HepG2 (cell line): ENCODE results near the gene ANKRD29. TPM values are rescaled to one million over a fixed set of nuclear protein-coding genes. Genes with fewer than 3 reads are reported as not detected.
A peak's percentile ranks its signal among the peaks of the same experiment; 100 is the strongest.

ENCODE experiments used
- EP300 ChIP-seq, 3 experiments: sonication (generic) in 1 of 3; formaldehyde crosslinking in 1 of 3; IDR thresholded peaks; 2 replicates each; pipeline versions ENCODE4 v1.5.1 to v1.6.1; 2011 to 2020; ENCODE audit warnings: low read depth in 2 of 3, low read length in 2 of 3, borderline replicate concordance in 1 of 3, improper control_type of control experiment in 1 of 3, mild to moderate bottlenecking in 1 of 3, missing genetic modification reagents in 1 of 3, moderate library complexity in 1 of 3
- FOXK2 ChIP-seq: fragments of 450-650 bp; IDR thresholded peaks from 2 replicates; pipeline ENCODE4 v1.6.1; 2016
- GPBP1L1 ChIP-seq: sonication (generic); formaldehyde crosslinking; IDR thresholded peaks from 2 replicates; pipeline ENCODE4 v1.5.0; 2020; ENCODE audit warnings: mild to moderate bottlenecking, missing genetic modification reagents
- LBX2 ChIP-seq: sonication (generic); formaldehyde crosslinking; IDR thresholded peaks from 2 replicates; pipeline ENCODE4 v1.5.0; 2020; ENCODE audit warnings: missing genetic modification reagents, mild to moderate bottlenecking, borderline replicate concordance
- MAX ChIP-seq: IDR thresholded peaks from 2 replicates; pipeline ENCODE4 v1.6.1; 2012; ENCODE audit warnings: inconsistent platforms
- NFE2 ChIP-seq: sonication (generic); formaldehyde crosslinking; IDR thresholded peaks from 2 replicates; pipeline ENCODE4 v1.4.0; 2020; ENCODE audit warnings: missing genetic modification reagents
- SIN3A ChIP-seq: IDR thresholded peaks from 2 replicates; pipeline ENCODE4 v1.6.1; 2011; ENCODE audit warnings: low read depth, mild to moderate bottlenecking, control low read depth, low read length, borderline replicate concordance
- SOX13 ChIP-seq, 3 experiments: fragments of 450-650 bp in 1 of 3; sonication (generic) in 1 of 3; formaldehyde crosslinking in 1 of 3; IDR thresholded peaks in 2 of 3; conservative IDR thresholded peaks in 1 of 3; 2 replicates each; pipeline versions ENCODE4 v1.5.0 to v1.6.1; 2016 to 2020; ENCODE audit warnings: antibody characterized with exemption in 1 of 3, mild to moderate bottlenecking in 1 of 3, missing compliant biosample characterization in 1 of 3, missing genetic modification reagents in 1 of 3, moderate library complexity in 1 of 3
- SP4 ChIP-seq: sonication (generic); formaldehyde crosslinking; IDR thresholded peaks from 2 replicates; pipeline ENCODE4 v1.8.1; 2023; ENCODE audit warnings: mild to moderate bottlenecking, missing genetic modification reagents
- SRSF1 ChIP-seq: fragments of 200-400 bp; formaldehyde crosslinking; optimal IDR thresholded peaks from 2 replicates; pipeline ENCODE3; 2017; ENCODE audit warnings: mild to moderate bottlenecking, low read depth, low read length, moderate library complexity
- TBP ChIP-seq: sonication (generic); formaldehyde crosslinking; IDR thresholded peaks from 2 replicates; pipeline ENCODE4 v1.5.0; 2020; ENCODE audit warnings: missing genetic modification reagents
- XRCC5 ChIP-seq: fragments of 200-400 bp; formaldehyde crosslinking; optimal IDR thresholded peaks from 2 replicates; pipeline ENCODE3; 2017; ENCODE audit warnings: mild to moderate bottlenecking, low read length
- ZBTB14 ChIP-seq: sonication (generic); formaldehyde crosslinking; IDR thresholded peaks from 2 replicates; pipeline ENCODE4 v1.4.0; 2020; ENCODE audit warnings: missing genetic modification reagents
- ZBTB21 ChIP-seq: sonication (generic); formaldehyde crosslinking; IDR thresholded peaks from 2 replicates; pipeline ENCODE4 v1.4.0; 2020; ENCODE audit warnings: missing genetic modification reagents
- ZIK1 ChIP-seq: sonication (generic); formaldehyde crosslinking; IDR thresholded peaks from 2 replicates; pipeline ENCODE4 v1.5.0; 2020; ENCODE audit warnings: mild to moderate bottlenecking, low read depth, missing genetic modification reagents, borderline replicate concordance
- ZNF17 ChIP-seq: sonication (generic); formaldehyde crosslinking; IDR thresholded peaks from 2 replicates; pipeline ENCODE4 v1.5.0; 2020; ENCODE audit warnings: mild to moderate bottlenecking, missing genetic modification reagents
- ZNF232 ChIP-seq: sonication (generic); formaldehyde crosslinking; IDR thresholded peaks from 2 replicates; pipeline ENCODE4 v1.4.0; 2020; ENCODE audit warnings: missing genetic modification reagents, borderline replicate concordance
- ZNF678 ChIP-seq: sonication (generic); formaldehyde crosslinking; IDR thresholded peaks from 2 replicates; pipeline ENCODE4 v1.4.0; 2020; ENCODE audit warnings: mild to moderate bottlenecking, missing genetic modification reagents
- polyA plus RNA-seq, 8 experiments: library from polyadenylated mRNA; depleted of rRNA in 3 of 8; stranded (reverse) in 7 of 8; unstranded in 1 of 8; fragments of >200 nt; fragmentation: Illumina TruSeq in 4 of 8; extraction: Trizol in 4 of 8; gene quantifications; 2 replicates each; pipeline versions ENCODE4 v1.2.1 to v1.2.3, GENCODE V29; 2011 to 2016; ENCODE audit warnings: low read depth in 4 of 8, missing spikeins in 1 of 8, mixed read lengths in 1 of 8; ENCODE audit not compliant: insufficient read depth in 1 of 8
- total RNA-seq, 5 experiments: library from RNA; depleted of rRNA; stranded (reverse); fragments of >200 nt; fragmentation: Illumina TruSeq; extraction: Trizol; gene quantifications; 2 replicates each; pipeline ENCODE4 v1.2.3, GENCODE V29; 2016; ENCODE audit warnings: low read depth in 1 of 5
- TF ChIP-seq, protein P1 (sequence below): sonication (generic); formaldehyde crosslinking; IDR thresholded peaks from 2 replicates; pipeline ENCODE4; 2020; ENCODE audit warnings: missing genetic modification reagents, mild to moderate bottlenecking, borderline replicate concordance
- TF ChIP-seq, protein P2 (sequence below): sonication (generic); formaldehyde crosslinking; IDR thresholded peaks from 2 replicates; pipeline ENCODE4 v1.4.0; 2020; ENCODE audit warnings: missing genetic modification reagents, mild to moderate bottlenecking, borderline replicate concordance

ANKRD29 gene
- total and polyA plus RNA-seq, 2 of the 13 experiments (the other 11 are each of a cell fraction or from before 2014, with no cell fraction given) = not detected

- TF ChIP-seq ZNF17 = no peak
- peak; percentile 66; the same call in 1 of the 2 replicates for TF ChIP-seq ZNF232 (CRISPR knock-in tag)
- TF ChIP-seq FOXK2 = peak; percentile 7; the same call in 1 of the 2 replicates
- TF ChIP-seq ZIK1 (CRISPR knock-in tag) = no peak
- TF ChIP-seq, protein P1, sequence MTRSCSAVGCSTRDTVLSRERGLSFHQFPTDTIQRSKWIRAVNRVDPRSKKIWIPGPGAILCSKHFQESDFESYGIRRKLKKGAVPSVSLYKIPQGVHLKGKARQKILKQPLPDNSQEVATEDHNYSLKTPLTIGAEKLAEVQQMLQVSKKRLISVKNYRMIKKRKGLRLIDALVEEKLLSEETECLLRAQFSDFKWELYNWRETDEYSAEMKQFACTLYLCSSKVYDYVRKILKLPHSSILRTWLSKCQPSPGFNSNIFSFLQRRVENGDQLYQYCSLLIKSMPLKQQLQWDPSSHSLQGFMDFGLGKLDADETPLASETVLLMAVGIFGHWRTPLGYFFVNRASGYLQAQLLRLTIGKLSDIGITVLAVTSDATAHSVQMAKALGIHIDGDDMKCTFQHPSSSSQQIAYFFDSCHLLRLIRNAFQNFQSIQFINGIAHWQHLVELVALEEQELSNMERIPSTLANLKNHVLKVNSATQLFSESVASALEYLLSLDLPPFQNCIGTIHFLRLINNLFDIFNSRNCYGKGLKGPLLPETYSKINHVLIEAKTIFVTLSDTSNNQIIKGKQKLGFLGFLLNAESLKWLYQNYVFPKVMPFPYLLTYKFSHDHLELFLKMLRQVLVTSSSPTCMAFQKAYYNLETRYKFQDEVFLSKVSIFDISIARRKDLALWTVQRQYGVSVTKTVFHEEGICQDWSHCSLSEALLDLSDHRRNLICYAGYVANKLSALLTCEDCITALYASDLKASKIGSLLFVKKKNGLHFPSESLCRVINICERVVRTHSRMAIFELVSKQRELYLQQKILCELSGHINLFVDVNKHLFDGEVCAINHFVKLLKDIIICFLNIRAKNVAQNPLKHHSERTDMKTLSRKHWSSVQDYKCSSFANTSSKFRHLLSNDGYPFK = peak; percentile 24; the same call in 1 of the 2 replicates
- no peak for TF ChIP-seq ZBTB14 (CRISPR knock-in tag)
- no peak for TF ChIP-seq SOX13 (IDR thresholded peaks at IDR 0.05)
- TF ChIP-seq SOX13 (CRISPR knock-in tag; conservative IDR thresholded peaks at IDR 0.05 in 1 of 2, IDR thresholded peaks at IDR 0.05 in 1 of 2) = peak in 1 of 2 experiments; percentile 77; a peak in 2 of 4 replicates
- TF ChIP-seq NFE2 (CRISPR knock-in tag) = no peak
- no peak; the same call in 1 of the 2 replicates for TF ChIP-seq SIN3A
- TF ChIP-seq GPBP1L1 (CRISPR knock-in tag) = no peak
- no peak for TF ChIP-seq LBX2 (CRISPR knock-in tag)
- no peak for TF ChIP-seq SRSF1
- peak; percentile 89 for TF ChIP-seq MAX
- TF ChIP-seq EP300 (IDR thresholded peaks at IDR 0.05; ENCODE audit: low read depth in 2 of 2, low read length in 2 of 2) = peak in 1 of 2 experiments; percentile 82; a peak in 2 of 4 replicates
- peak; percentile 74; the same call in 1 of the 2 replicates for TF ChIP-seq EP300 (CRISPR knock-in tag; IDR thresholded peaks at IDR 0.05; ENCODE audit: borderline replicate concordance)
- peak; percentile 31; the same call in 1 of the 2 replicates for TF ChIP-seq SP4 (CRISPR knock-in tag)
- TF ChIP-seq ZBTB21 = no peak
- TF ChIP-seq, protein P2, sequence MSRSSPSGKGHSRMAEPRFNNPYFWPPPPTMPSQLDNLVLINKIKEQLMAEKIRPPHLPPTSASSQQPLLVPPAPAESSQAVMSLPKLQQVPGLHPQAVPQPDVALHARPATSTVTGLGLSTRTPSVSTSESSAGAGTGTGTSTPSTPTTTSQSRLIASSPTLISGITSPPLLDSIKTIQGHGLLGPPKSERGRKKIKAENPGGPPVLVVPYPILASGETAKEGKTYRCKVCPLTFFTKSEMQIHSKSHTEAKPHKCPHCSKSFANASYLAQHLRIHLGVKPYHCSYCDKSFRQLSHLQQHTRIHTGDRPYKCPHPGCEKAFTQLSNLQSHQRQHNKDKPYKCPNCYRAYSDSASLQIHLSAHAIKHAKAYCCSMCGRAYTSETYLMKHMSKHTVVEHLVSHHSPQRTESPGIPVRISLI (CRISPR knock-in tag) = peak; percentile 31; the same call in 1 of the 2 replicates
- TF ChIP-seq XRCC5 = peak; percentile 34
- TF ChIP-seq ZNF678 = 0 out of 2 replicates have a peak, but pooled peaks have one; percentile 36
- no peak for TF ChIP-seq TBP (CRISPR knock-in tag)
Observed at GRCh38 chr18:23556145-23556780, 106.4 kb downstream of the ANKRD29 start (continued).
